Transverse colon (tissue), 4 donors: ENCODE data around the gene RAB3GAP2. TPM values are rescaled to one million over a fixed set of nuclear protein-coding genes. Genes with fewer than 3 reads are reported as not detected.
"Not testable (repeated sequence)": the region's sequence is repeated elsewhere in the genome, so short reads cannot be mapped to it uniquely, and the experiment has no call there.

Experiments used
- DNase-seq: peaks from one replicate; pipeline ENCODE4 v3.0.0-alpha.2; 2019
- H3K27ac ChIP-seq, 4 donors: fragments of 200-600 bp; sonication (generic); 2 replicates each; pipeline ENCODE4 v1.5.1; 2016 to 2018; ENCODE audit warnings: inconsistent platforms in 4 of 4
- H3K27me3 ChIP-seq: fragments of 200-600 bp; sonication (generic); 2 replicates; pipeline ENCODE4 v1.5.1; 2017; ENCODE audit warnings: inconsistent platforms
- H3K36me3 ChIP-seq, 4 donors: fragments of 200-600 bp; sonication (generic); 2 replicates each; pipeline ENCODE4 v1.5.1; 2017 to 2019; ENCODE audit warnings: inconsistent platforms in 4 of 4
- H3K4me1 ChIP-seq, 4 donors: fragments of 200-600 bp; sonication (generic); 2 replicates each; pipeline ENCODE4 v1.5.1; 2017 to 2020; ENCODE audit warnings: inconsistent platforms in 4 of 4
- H3K4me3 ChIP-seq, 4 donors: fragments of 200-600 bp; sonication (generic); 1 replicate in 1 of 4; 2 replicates in 3 of 4; pipeline versions ENCODE4 v1.5.1 to v1.6.1; 2017 to 2019; ENCODE audit warnings: inconsistent platforms in 4 of 4
- H3K9me3 ChIP-seq, 2 donors: fragments of 200-600 bp; sonication (generic); 2 replicates each; pipeline ENCODE4 v1.5.1; 2017 to 2019; ENCODE audit warnings: inconsistent platforms in 2 of 2
- CTCF ChIP-seq, 5 experiments: fragments of 200-600 bp in 3 of 5; fragments of 450-650 bp in 2 of 5; sonication (generic) in 3 of 5; IDR thresholded peaks; 1 replicate in 2 of 5; 2 replicates in 3 of 5; pipeline ENCODE4 v1.5.1; 2016 to 2017; ENCODE audit warnings: antibody characterized with exemption in 5 of 5, inconsistent platforms in 3 of 5, mild to moderate bottlenecking in 2 of 5, moderate library complexity in 1 of 5
- EP300 ChIP-seq: sonication (generic); formaldehyde crosslinking; IDR thresholded peaks from one replicate; pipeline ENCODE4 v1.6.1; 2017; ENCODE audit warnings: antibody characterized with exemption, low read depth
- POLR2A ChIP-seq: fragments of 450-650 bp; IDR thresholded peaks from one replicate; pipeline ENCODE4 v1.6.1; 2016; ENCODE audit warnings: antibody characterized with exemption, mild to moderate bottlenecking, moderate library complexity
- POLR2AphosphoS5 ChIP-seq, 3 donors: sonication (generic); formaldehyde crosslinking; IDR thresholded peaks; one replicate each; pipeline ENCODE4 v1.6.1; 2016; ENCODE audit warnings: antibody characterized with exemption in 3 of 3
- whole genome bisulfite sequencing, 2 donors: methylation state at CpG; one replicate each; pipeline ENCODE4 v1.1.5; 2018; ENCODE audit warnings: low coverage in 1 of 2; 5-methylcytosine and 5-hydroxymethylcytosine counted together
- in situ Hi-C, 4 donors: fragments of 200-750 bp; cut with MboI; loops; one replicate each; pipeline versions ENCODE4 v1.15.0 to v1.15.1; 2017; ENCODE audit warnings: low sequenced_read_pairs in 3 of 4, low pct_ligation_motif_present in 1 of 4, low pct_unique_long_range_greater_than_20kb in 1 of 4
- intact Hi-C: fragments of 100-400 bp; cut with DNase I; formaldehyde crosslinking; loops from one replicate; pipeline ENCODE4 v1.15.1; 2023; ENCODE audit warnings: low total_unique reads
- total RNA-seq, 4 donors: library from RNA; depleted of rRNA; stranded (reverse); fragments of >200 nt; gene quantifications; one replicate each; pipeline ENCODE4 v1.1.0, GENCODE V29; 2016

Gene RAB3GAP2
- total RNA-seq, 4 donors from 2014 or later, result 17.6 to 28.1 (median 23.9) TPM

- no peak for DNase-seq
- peaks cover 0 to 22% (median 2%) of the 10 kb centered on the region in 4 donors for H3K36me3 ChIP-seq
- no peaks in the 10 kb centered on the region for H3K27me3 ChIP-seq
- no peak overlapping the region for H3K27ac ChIP-seq
- intact Hi-C loops, result no loop called here
- no peaks in the 10 kb centered on the region for H3K4me1 ChIP-seq
- in situ Hi-C loops, result no loop called here
- H3K9me3 ChIP-seq, result peaks cover 10 to 15% of the 10 kb centered on the region in 2 donors
- H3K4me3 ChIP-seq, result no peak overlapping the region
- TF ChIP-seq CTCF (IDR thresholded peaks at IDR 0.05), result no peak
- no peak for TF ChIP-seq POLR2A
- TF ChIP-seq EP300, result no peak
- no peak for TF ChIP-seq POLR2AphosphoS5 (IDR thresholded peaks at IDR 0.05)
Observed at GRCh38 chr1:220251272-220251671, 21.0 kb downstream of the RAB3GAP2 start.

- H3K4me1 ChIP-seq, result no peaks in the 10 kb centered on the region
- H3K4me3 ChIP-seq, result no peak overlapping the region
- intact Hi-C loops (no loop called here), in situ Hi-C loops (no loop called here)
- H3K27me3 ChIP-seq, result no peaks in the 10 kb centered on the region
- DNase-seq, result no peak
- TF ChIP-seq POLR2AphosphoS5 (IDR thresholded peaks at IDR 0.05) (no peak), POLR2A (no peak), EP300 (no peak), CTCF (IDR thresholded peaks at IDR 0.05) (no peak)
- peaks cover 0 to 22% (median 2%) of the 10 kb centered on the region in 4 donors for H3K36me3 ChIP-seq
- no peak overlapping the region for H3K27ac ChIP-seq
- peaks cover 10 to 15% of the 10 kb centered on the region in 2 donors for H3K9me3 ChIP-seq
Observed at GRCh38 chr1:220250681-220251080, 21.6 kb downstream of the RAB3GAP2 start.

- Histone ChIP-seq H3K36me3 (peaks cover 0 to 22% (median 2%) of the 10 kb centered on the region in 4 donors), H3K27ac (no peak overlapping the region), H3K9me3 (peaks cover 10 to 15% of the 10 kb centered on the region in 2 donors), H3K27me3 (no peaks in the 10 kb centered on the region), H3K4me1 (no peaks in the 10 kb centered on the region), H3K4me3 (no peak overlapping the region)
- no peak for DNase-seq
- intact Hi-C loops (no loop called here), in situ Hi-C loops (no loop called here)
- no peak for TF ChIP-seq POLR2A
- no peak for TF ChIP-seq CTCF (IDR thresholded peaks at IDR 0.05)
- TF ChIP-seq POLR2AphosphoS5 (IDR thresholded peaks at IDR 0.05), result no peak
- TF ChIP-seq EP300, result no peak
- WGBS, 2 donors, result 100% methylated on average over 1 of the region's 1 CpG
Observed at GRCh38 chr1:220249522-220249921, 22.7 kb downstream of the RAB3GAP2 start.

- peaks cover 10 to 15% of the 10 kb centered on the region in 2 donors for H3K9me3 ChIP-seq
- 92 to 99% methylated on average over 2 to 3 of the region's 3 CpGs for WGBS, 2 donors
- H3K27ac ChIP-seq, H3K27me3 ChIP-seq, intact Hi-C loops, H3K4me3 ChIP-seq, H3K4me1 ChIP-seq, in situ Hi-C loops, DNase-seq: not testable (repeated sequence)
- peaks cover 0 to 22% (median 2%) of the 10 kb centered on the region in 4 donors for H3K36me3 ChIP-seq
Observed at GRCh38 chr1:220248715-220249265, 23.5 kb downstream of the RAB3GAP2 start.

GRCh38 chr1:220245900-220246299, 26.4 kb downstream of the RAB3GAP2 start:
- H3K4me1 ChIP-seq, H3K4me3 ChIP-seq, H3K27me3 ChIP-seq, in situ Hi-C loops, DNase-seq, H3K27ac ChIP-seq, intact Hi-C loops: not testable (repeated sequence)
- peaks cover 0 to 14% (median 0%) of the 10 kb centered on the region in 4 donors for H3K36me3 ChIP-seq
- H3K9me3 ChIP-seq, result peaks cover 10 to 15% of the 10 kb centered on the region in 2 donors
- 89% methylated on average over 6 of the region's 6 CpGs; no CpG with 5 or more reads in 1 of the 2 donors for WGBS, 2 donors
